Stimulated activated CD4-positive, alpha-beta T cell treated with anti-CD3 and anti-CD28 coated beads, Interleukin-4, amount 100 ng/mL, for 24 hours (primary cell): Measurements from ENCODE around the gene BHLHE40.

Experiments
- DNase-seq: peaks from one replicate; pipeline ENCODE4 v3.0.0-alpha.2; 2020

BHLHE40 gene

GRCh38 chr3:5022187-5022965 lies 43.1 kb downstream of the BHLHE40 start:
- peak; percentile 39 for DNase-seq

- peak; percentile 39 for DNase-seq
Measured at GRCh38 chr3:5022966-5023776, 43.9 kb downstream of the BHLHE40 start.

GRCh38 chr3:5023777-5024346 lies 44.6 kb downstream of the BHLHE40 start:
- DNase-seq = no peak

GRCh38 chr3:5026046-5026362 lies 46.8 kb downstream of the BHLHE40 start:
- DNase-seq = no peak

GRCh38 chr3:5029715-5030114 lies 50.5 kb downstream of the BHLHE40 start:
- DNase-seq = no peak

- no peak for DNase-seq
Measured at GRCh38 chr3:5030152-5030551, 50.9 kb downstream of the BHLHE40 start.

GRCh38 chr3:5032844-5033243 lies 53.6 kb downstream of the BHLHE40 start:
- no peak for DNase-seq
